ENCODE data around the gene C19orf38. TPM values are rescaled to one million over a fixed set of nuclear protein-coding genes. Genes with fewer than 3 reads are reported as not detected.
A peak's percentile ranks its signal among the peaks of the same experiment; 100 is the strongest.
"Not testable (repeated sequence)": the region's sequence is repeated elsewhere in the genome, so short reads cannot be mapped to it uniquely, and the experiment has no call there.

Gene C19orf38
- total RNA-seq, 1 experiment from 2014 or later = not detected

DNA sequence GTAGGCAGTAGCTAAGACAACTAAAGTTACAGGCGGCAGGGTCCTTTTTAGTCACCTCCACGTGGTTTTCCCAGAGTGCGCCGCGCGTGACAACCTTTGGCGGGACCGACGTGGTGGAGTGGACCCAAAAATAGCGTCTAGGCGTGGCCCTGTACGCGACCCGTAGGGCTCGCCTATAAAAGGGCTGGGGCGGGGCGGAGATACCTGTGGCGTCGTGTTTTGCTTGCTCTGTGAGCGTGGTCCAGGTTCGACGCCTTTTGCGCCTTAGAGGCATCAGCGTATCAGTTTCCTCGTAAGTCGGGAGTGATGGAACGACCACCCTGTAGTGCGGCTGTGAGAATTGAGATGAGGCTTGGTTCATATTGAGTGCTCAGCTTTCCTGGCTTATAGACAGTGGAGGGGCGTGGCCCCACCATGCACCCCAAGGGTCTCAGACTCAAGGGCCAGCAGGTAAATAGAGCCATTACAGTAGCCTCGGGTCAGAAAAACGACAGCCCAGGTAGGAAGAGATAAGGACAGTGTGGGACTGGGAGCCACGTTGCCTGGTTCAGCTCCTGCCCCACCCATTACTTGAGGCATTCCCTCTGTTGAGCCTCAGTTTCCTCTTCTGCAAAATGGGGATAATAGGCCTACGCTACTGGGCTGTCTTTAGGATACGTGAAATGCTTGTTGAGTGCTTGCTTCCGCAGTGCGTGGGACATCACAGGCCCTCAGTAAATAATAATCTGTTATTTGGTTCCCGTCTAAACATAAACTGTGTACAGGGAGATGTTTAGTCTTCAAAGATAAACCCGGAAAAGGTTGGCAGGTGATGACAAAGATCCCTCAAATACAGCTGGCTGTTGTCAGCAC is 11.5 kb upstream of the C19orf38 start:
- Histone ChIP-seq H2AK5ac (ENCODE audit: insufficient read length, low read length) (no peak overlapping the region), H3K4me1 (ENCODE audit: insufficient read depth, low read length) (no peaks in the 10 kb centered on the region; the same call in 1 of the 2 replicates), H4K5ac (ENCODE audit: insufficient read length, low read depth, low read length) (peak overlapping the region; percentile 44), H3K56ac (ENCODE audit: insufficient read length, low read depth, low read length) (no peak overlapping the region), H3K4me2 (ENCODE audit: insufficient read depth, insufficient read length, low read length) (peak overlapping the region; percentile 57), H2BK20ac (ENCODE audit: low read depth, low read length, poor library complexity, severe bottlenecking) (no peak overlapping the region), H4K20me1 (ENCODE audit: control insufficient read depth, insufficient read depth, insufficient read length) (no peaks in the 10 kb centered on the region), H3K27me3 (ENCODE audit: insufficient read depth, low read length) (no peaks in the 10 kb centered on the region), H2BK5ac (ENCODE audit: insufficient read length, low read length) (peak overlapping the region; percentile 77), H3K4ac (ENCODE audit: low read depth, low read length) (no peak overlapping the region), H3K79me2 (ENCODE audit: insufficient read depth, low read length) (no peaks in the 10 kb centered on the region), H3T11ph (ENCODE audit: low read length) (no peak overlapping the region), H2BK120ac (ENCODE audit: low read depth, low read length, poor library complexity, severe bottlenecking) (no peak overlapping the region), H3K18ac (ENCODE audit: insufficient read length, low read depth, low read length) (peak overlapping the region; percentile 94), H2BK15ac (ENCODE audit: low read depth, low read length) (no peak overlapping the region), H2BK12ac (ENCODE audit: insufficient read length, low read depth, low read length) (no peak overlapping the region), H3K23me2 (ENCODE audit: insufficient read length, low read depth, low read length, poor library complexity, severe bottlenecking) (no peaks in the 10 kb centered on the region), H4K91ac (ENCODE audit: insufficient read length, low read depth, low read length) (no peak overlapping the region), H3K14ac (ENCODE audit: insufficient read depth, low read length) (peak overlapping the region; percentile 99; the same call in 1 of the 2 replicates), H3K9me3 (ENCODE audit: control insufficient read depth, low read depth, low read length) (no peaks in the 10 kb centered on the region), H3K9ac (ENCODE audit: extremely low read depth, insufficient read length, low read length) (peak overlapping the region; percentile 93), H2AFZ (ENCODE audit: low read length) (no peak overlapping the region), H3K23ac (ENCODE audit: insufficient read length, low read depth, low read length) (no peak overlapping the region), H4K8ac (replicated peaks; ENCODE audit: insufficient read length, low read depth, low read length) (no peak overlapping the region), H3K27ac (ENCODE audit: insufficient read length, low read depth, low read length) (peak overlapping the region; percentile 89), H3K79me1 (ENCODE audit: insufficient read depth, low read depth, low read length, poor library complexity, severe bottlenecking) (no peaks in the 10 kb centered on the region)
- H3K4me1 Mint-ChIP-seq = peaks cover 4 to 13% of the 10 kb centered on the region in 2 experiments
- TF ChIP-seq, protein P1, sequence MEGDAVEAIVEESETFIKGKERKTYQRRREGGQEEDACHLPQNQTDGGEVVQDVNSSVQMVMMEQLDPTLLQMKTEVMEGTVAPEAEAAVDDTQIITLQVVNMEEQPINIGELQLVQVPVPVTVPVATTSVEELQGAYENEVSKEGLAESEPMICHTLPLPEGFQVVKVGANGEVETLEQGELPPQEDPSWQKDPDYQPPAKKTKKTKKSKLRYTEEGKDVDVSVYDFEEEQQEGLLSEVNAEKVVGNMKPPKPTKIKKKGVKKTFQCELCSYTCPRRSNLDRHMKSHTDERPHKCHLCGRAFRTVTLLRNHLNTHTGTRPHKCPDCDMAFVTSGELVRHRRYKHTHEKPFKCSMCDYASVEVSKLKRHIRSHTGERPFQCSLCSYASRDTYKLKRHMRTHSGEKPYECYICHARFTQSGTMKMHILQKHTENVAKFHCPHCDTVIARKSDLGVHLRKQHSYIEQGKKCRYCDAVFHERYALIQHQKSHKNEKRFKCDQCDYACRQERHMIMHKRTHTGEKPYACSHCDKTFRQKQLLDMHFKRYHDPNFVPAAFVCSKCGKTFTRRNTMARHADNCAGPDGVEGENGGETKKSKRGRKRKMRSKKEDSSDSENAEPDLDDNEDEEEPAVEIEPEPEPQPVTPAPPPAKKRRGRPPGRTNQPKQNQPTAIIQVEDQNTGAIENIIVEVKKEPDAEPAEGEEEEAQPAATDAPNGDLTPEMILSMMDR (conservative IDR thresholded peaks at IDR 0.05) = no peak
- peaks cover 3 to 27% (median 16%) of the 10 kb centered on the region in 3 experiments; a peak in 6 of 7 replicates for H3K36me3 Mint-ChIP-seq (ENCODE audit: insufficient read depth in 1 of 3, low read depth in 3 of 3)
- DNase-seq = peak; percentile 82
- WGBS (ENCODE audit: extremely low coverage, insufficient read length, low lambda C conversion rate) = no CpG with 5 or more reads among the region's 38 CpGs
- H3K4me3 Mint-ChIP-seq = peak overlapping the region; percentile 87 to 90
- H3K27me3 Mint-ChIP-seq (ENCODE audit: low read depth) = peaks cover 31% of the 10 kb centered on the region
- peak overlapping the region; percentile 100 for H3K27ac Mint-ChIP-seq
- H3K9me3 Mint-ChIP-seq = peaks cover 20 to 25% of the 10 kb centered on the region in 2 experiments; a peak in 4 of 5 replicates

DNA sequence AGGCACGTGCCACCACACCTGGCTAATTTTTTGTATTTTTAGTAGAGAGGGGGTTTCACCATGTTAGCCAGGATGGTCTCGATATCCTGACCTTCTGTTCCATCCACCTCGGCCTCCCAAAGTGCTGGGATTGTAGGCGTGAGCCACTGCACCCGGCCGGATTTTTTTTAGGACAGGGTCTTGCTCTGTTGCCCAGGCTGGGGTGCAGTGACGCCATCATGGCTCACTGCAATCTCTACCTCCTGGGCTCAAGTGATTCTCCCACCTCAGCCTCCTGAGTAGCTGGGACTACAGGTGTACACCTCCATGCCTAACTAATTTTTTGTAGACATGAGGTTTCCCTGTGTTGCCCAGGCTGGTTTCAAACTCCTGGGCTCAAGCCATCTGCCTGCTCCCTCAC is 10.6 kb upstream of the C19orf38 start:
- H3K4me3 Mint-ChIP-seq; H3K14ac ChIP-seq (ENCODE audit: insufficient read depth, low read length); H4K20me1 ChIP-seq (ENCODE audit: control insufficient read depth, insufficient read depth, insufficient read length); H4K8ac ChIP-seq (replicated peaks; ENCODE audit: insufficient read length, low read depth, low read length); H3K9ac ChIP-seq (ENCODE audit: extremely low read depth, insufficient read length, low read length); H3K23ac ChIP-seq (ENCODE audit: insufficient read length, low read depth, low read length); H3K4ac ChIP-seq (ENCODE audit: low read depth, low read length); H2AK5ac ChIP-seq (ENCODE audit: insufficient read length, low read length); H4K5ac ChIP-seq (ENCODE audit: insufficient read length, low read depth, low read length); H3K4me1 ChIP-seq (ENCODE audit: insufficient read depth, low read length); H3K79me1 ChIP-seq (ENCODE audit: insufficient read depth, low read depth, low read length, poor library complexity, severe bottlenecking); H2BK12ac ChIP-seq (ENCODE audit: insufficient read length, low read depth, low read length); H2AFZ ChIP-seq (ENCODE audit: low read length); H3K27ac Mint-ChIP-seq; H3K9me3 ChIP-seq (ENCODE audit: control insufficient read depth, low read depth, low read length); H3K18ac ChIP-seq (ENCODE audit: insufficient read length, low read depth, low read length); H2BK120ac ChIP-seq (ENCODE audit: low read depth, low read length, poor library complexity, severe bottlenecking); H2BK20ac ChIP-seq (ENCODE audit: low read depth, low read length, poor library complexity, severe bottlenecking); DNase-seq; H2BK15ac ChIP-seq (ENCODE audit: low read depth, low read length); H4K91ac ChIP-seq (ENCODE audit: insufficient read length, low read depth, low read length); H3K27ac ChIP-seq (ENCODE audit: insufficient read length, low read depth, low read length); H3K56ac ChIP-seq (ENCODE audit: insufficient read length, low read depth, low read length); H3K79me2 ChIP-seq (ENCODE audit: insufficient read depth, low read length); H3K4me2 ChIP-seq (ENCODE audit: insufficient read depth, insufficient read length, low read length); H3K27me3 ChIP-seq (ENCODE audit: insufficient read depth, low read length); H3K23me2 ChIP-seq (ENCODE audit: insufficient read length, low read depth, low read length, poor library complexity, severe bottlenecking); H3T11ph ChIP-seq (ENCODE audit: low read length); H2BK5ac ChIP-seq (ENCODE audit: insufficient read length, low read length): not testable (repeated sequence)
- peaks cover 3 to 22% (median 15%) of the 10 kb centered on the region in 3 experiments; a peak in 6 of 7 replicates for H3K36me3 Mint-ChIP-seq (ENCODE audit: insufficient read depth in 1 of 3, low read depth in 3 of 3)
- H3K27me3 Mint-ChIP-seq (ENCODE audit: low read depth) = peaks cover 31% of the 10 kb centered on the region
- WGBS (ENCODE audit: extremely low coverage, insufficient read length, low lambda C conversion rate) = no CpG with 5 or more reads among the region's 7 CpGs
- H3K9me3 Mint-ChIP-seq = peaks cover 20 to 25% of the 10 kb centered on the region in 2 experiments; a peak in 4 of 5 replicates
- peaks cover 4 to 13% of the 10 kb centered on the region in 2 experiments for H3K4me1 Mint-ChIP-seq
